Measurements from ENCODE around the gene SNX11. TPM values are rescaled to one million over a fixed set of nuclear protein-coding genes. Genes with fewer than 3 reads are reported as not detected.

SNX11 gene
- total and polyA plus RNA-seq, 5 donors from 2014 or later, result 15.1 to 22.8 (median 20.8) TPM

- Mint-ChIP-seq H3K27ac (peak overlapping the region in 1 of 3 donors; percentile 23), H3K9me3 (peaks cover 0 to 1% (median 0%) of the 10 kb centered on the region in 7 donors), H3K4me1 (peaks cover 3 to 10% (median 5%) of the 10 kb centered on the region in 4 donors), H3K36me3 (peaks cover 11% of the 10 kb centered on the region), H3K4me3 (no peak overlapping the region), H3K27me3 (no peaks in the 10 kb centered on the region)
- H3K9me3 ChIP-seq (ENCODE audit: control insufficient read depth in 2 of 2, low read length in 2 of 2), result no peaks in the 10 kb centered on the region
- no peaks in the 10 kb centered on the region for H3K4me1 ChIP-seq (ENCODE audit: control insufficient read depth, insufficient read depth, low read length, poor library complexity, severe bottlenecking)
- ATAC-seq (ENCODE audit: low read depth in 2 of 2), result no peak
- H3K27ac ChIP-seq (ENCODE audit: insufficient read depth, low read length, poor library complexity, severe bottlenecking), result no peak overlapping the region
- H3K36me3 ChIP-seq (ENCODE audit: control insufficient read depth, insufficient read depth, low read length), result peaks cover 8% of the 10 kb centered on the region
- H3K27me3 ChIP-seq (ENCODE audit: control insufficient read depth, insufficient read depth, low read length), result no peaks in the 10 kb centered on the region
- H3K4me3 ChIP-seq (ENCODE audit: low read depth, low read length), result no peak overlapping the region
- no peak for DNase-seq
Observed at GRCh38 chr17:48126532-48126850, 18.9 kb downstream of the SNX11 start.

GRCh38 chr17:48127371-48128051 is 19.9 kb downstream of the SNX11 start:
- Histone ChIP-seq H3K27ac (ENCODE audit: insufficient read depth, low read length, poor library complexity, severe bottlenecking) (no peak overlapping the region), H3K36me3 (ENCODE audit: control insufficient read depth, insufficient read depth, low read length) (peaks cover 7% of the 10 kb centered on the region), H3K27me3 (ENCODE audit: control insufficient read depth, insufficient read depth, low read length) (no peaks in the 10 kb centered on the region), H3K4me1 (ENCODE audit: control insufficient read depth, insufficient read depth, low read length, poor library complexity, severe bottlenecking) (no peaks in the 10 kb centered on the region), H3K9me3 (ENCODE audit: control insufficient read depth in 2 of 2, low read length in 2 of 2) (no peaks in the 10 kb centered on the region), H3K4me3 (ENCODE audit: low read depth, low read length) (no peak overlapping the region)
- ATAC-seq (ENCODE audit: low read depth in 2 of 2) (no peak), DNase-seq (no peak)
- H3K9me3 Mint-ChIP-seq, result peaks cover 0 to 1% (median 0%) of the 10 kb centered on the region in 7 donors
- H3K4me1 Mint-ChIP-seq, result peaks cover 3 to 11% (median 5%) of the 10 kb centered on the region in 4 donors
- no peak overlapping the region for H3K27ac Mint-ChIP-seq
- peaks cover 12% of the 10 kb centered on the region for H3K36me3 Mint-ChIP-seq
- no peak overlapping the region for H3K4me3 Mint-ChIP-seq
- no peaks in the 10 kb centered on the region for H3K27me3 Mint-ChIP-seq

GRCh38 chr17:48128400-48128799 is 20.8 kb downstream of the SNX11 start:
- no peaks in the 10 kb centered on the region for H3K27me3 Mint-ChIP-seq
- Histone ChIP-seq H3K4me3 (ENCODE audit: low read depth, low read length) (no peak overlapping the region), H3K36me3 (ENCODE audit: control insufficient read depth, insufficient read depth, low read length) (peaks cover 9% of the 10 kb centered on the region), H3K4me1 (ENCODE audit: control insufficient read depth, insufficient read depth, low read length, poor library complexity, severe bottlenecking) (no peaks in the 10 kb centered on the region), H3K9me3 (ENCODE audit: control insufficient read depth in 2 of 2, low read length in 2 of 2) (no peaks in the 10 kb centered on the region), H3K27ac (ENCODE audit: insufficient read depth, low read length, poor library complexity, severe bottlenecking) (no peak overlapping the region), H3K27me3 (ENCODE audit: control insufficient read depth, insufficient read depth, low read length) (no peaks in the 10 kb centered on the region)
- peaks cover 3 to 11% (median 5%) of the 10 kb centered on the region in 4 donors for H3K4me1 Mint-ChIP-seq
- no peak for ATAC-seq (ENCODE audit: low read depth in 2 of 2)
- DNase-seq, result no peak
- H3K27ac Mint-ChIP-seq, result no peak overlapping the region
- no peak overlapping the region for H3K4me3 Mint-ChIP-seq
- H3K9me3 Mint-ChIP-seq, result peaks cover 0 to 1% (median 0%) of the 10 kb centered on the region in 7 donors
- peaks cover 13% of the 10 kb centered on the region for H3K36me3 Mint-ChIP-seq

GRCh38 chr17:48129981-48130380 is 22.4 kb downstream of the SNX11 start:
- peak overlapping the region in 1 of 4 donors; percentile 38 for H3K4me3 Mint-ChIP-seq
- no peak for ATAC-seq (ENCODE audit: low read depth in 2 of 2)

GRCh38 chr17:48131216-48131824 is 23.8 kb downstream of the SNX11 start:
- Mint-ChIP-seq H3K4me3 (peak overlapping the region in 2 of 4 donors; percentile 3 to 5), H3K27ac (peak overlapping the region in 1 of 3 donors; percentile 31), H3K27me3 (no peaks in the 10 kb centered on the region), H3K4me1 (peaks cover 3 to 6% (median 5%) of the 10 kb centered on the region in 4 donors), H3K36me3 (peaks cover 18% of the 10 kb centered on the region), H3K9me3 (peaks cover 0 to 1% (median 0%) of the 10 kb centered on the region in 7 donors)
- no peak overlapping the region for H3K27ac ChIP-seq (ENCODE audit: insufficient read depth, low read length, poor library complexity, severe bottlenecking)
- ATAC-seq (ENCODE audit: low read depth in 2 of 2), result peak in 1 of 2 donors; percentile 75
- H3K4me3 ChIP-seq (ENCODE audit: low read depth, low read length), result no peak overlapping the region
- no peaks in the 10 kb centered on the region for H3K27me3 ChIP-seq (ENCODE audit: control insufficient read depth, insufficient read depth, low read length)
- peaks cover 27% of the 10 kb centered on the region for H3K36me3 ChIP-seq (ENCODE audit: control insufficient read depth, insufficient read depth, low read length)
- H3K4me1 ChIP-seq (ENCODE audit: control insufficient read depth, insufficient read depth, low read length, poor library complexity, severe bottlenecking), result no peaks in the 10 kb centered on the region
- H3K9me3 ChIP-seq (ENCODE audit: control insufficient read depth in 2 of 2, low read length in 2 of 2), result no peaks in the 10 kb centered on the region
- peak; percentile 31 to 64 (median 57) for DNase-seq

More at GRCh38 chr17:48129981-48130380, 22.4 kb downstream of the SNX11 start:
- Mint-ChIP-seq H3K27me3 (no peaks in the 10 kb centered on the region), H3K27ac (no peak overlapping the region), H3K4me1 (peaks cover 3 to 11% (median 5%) of the 10 kb centered on the region in 4 donors), H3K36me3 (peaks cover 14% of the 10 kb centered on the region), H3K9me3 (peaks cover 0 to 1% (median 0%) of the 10 kb centered on the region in 7 donors)
- H3K4me1 ChIP-seq (ENCODE audit: control insufficient read depth, insufficient read depth, low read length, poor library complexity, severe bottlenecking), result no peaks in the 10 kb centered on the region
- no peaks in the 10 kb centered on the region for H3K27me3 ChIP-seq (ENCODE audit: control insufficient read depth, insufficient read depth, low read length)
- H3K4me3 ChIP-seq (ENCODE audit: low read depth, low read length), result no peak overlapping the region
- no peaks in the 10 kb centered on the region for H3K9me3 ChIP-seq (ENCODE audit: control insufficient read depth in 2 of 2, low read length in 2 of 2)
- H3K27ac ChIP-seq (ENCODE audit: insufficient read depth, low read length, poor library complexity, severe bottlenecking), result no peak overlapping the region
- H3K36me3 ChIP-seq (ENCODE audit: control insufficient read depth, insufficient read depth, low read length), result peaks cover 16% of the 10 kb centered on the region
- no peak for DNase-seq

GRCh38 chr17:48132385-48132784 is 24.8 kb downstream of the SNX11 start:
- H3K4me3 Mint-ChIP-seq, result no peak overlapping the region
- H3K27me3 ChIP-seq (ENCODE audit: control insufficient read depth, insufficient read depth, low read length), result no peaks in the 10 kb centered on the region
- peaks cover 35% of the 10 kb centered on the region for H3K36me3 ChIP-seq (ENCODE audit: control insufficient read depth, insufficient read depth, low read length)
- H3K4me1 ChIP-seq (ENCODE audit: control insufficient read depth, insufficient read depth, low read length, poor library complexity, severe bottlenecking), result no peaks in the 10 kb centered on the region
- no peak for DNase-seq
- no peak overlapping the region for H3K4me3 ChIP-seq (ENCODE audit: low read depth, low read length)
- H3K27ac Mint-ChIP-seq, result peak overlapping the region in 2 of 3 donors; percentile 15 to 83
- no peak overlapping the region for H3K27ac ChIP-seq (ENCODE audit: insufficient read depth, low read length, poor library complexity, severe bottlenecking)
- H3K36me3 Mint-ChIP-seq, result peaks cover 23% of the 10 kb centered on the region
- H3K9me3 ChIP-seq (ENCODE audit: control insufficient read depth in 2 of 2, low read length in 2 of 2), result no peaks in the 10 kb centered on the region
- H3K4me1 Mint-ChIP-seq, result peaks cover 3 to 10% (median 5%) of the 10 kb centered on the region in 4 donors
- ATAC-seq (ENCODE audit: low read depth in 2 of 2), result no peak
- H3K27me3 Mint-ChIP-seq, result no peaks in the 10 kb centered on the region
- peaks cover 0 to 1% (median 0%) of the 10 kb centered on the region in 7 donors for H3K9me3 Mint-ChIP-seq

- Histone ChIP-seq H3K4me3 (ENCODE audit: low read depth, low read length) (no peak overlapping the region), H3K27me3 (ENCODE audit: control insufficient read depth, insufficient read depth, low read length) (no peaks in the 10 kb centered on the region), H3K9me3 (ENCODE audit: control insufficient read depth in 2 of 2, low read length in 2 of 2) (no peaks in the 10 kb centered on the region), H3K36me3 (ENCODE audit: control insufficient read depth, insufficient read depth, low read length) (peaks cover 41% of the 10 kb centered on the region), H3K4me1 (ENCODE audit: control insufficient read depth, insufficient read depth, low read length, poor library complexity, severe bottlenecking) (no peaks in the 10 kb centered on the region), H3K27ac (ENCODE audit: insufficient read depth, low read length, poor library complexity, severe bottlenecking) (no peak overlapping the region)
- Mint-ChIP-seq H3K27me3 (no peaks in the 10 kb centered on the region), H3K9me3 (no peaks in the 10 kb centered on the region), H3K36me3 (peaks cover 35% of the 10 kb centered on the region), H3K4me1 (peaks cover 4 to 23% (median 6%) of the 10 kb centered on the region in 4 donors), H3K4me3 (no peak overlapping the region), H3K27ac (no peak overlapping the region)
- no peak for ATAC-seq (ENCODE audit: low read depth in 2 of 2)
- no peak for DNase-seq
Observed at GRCh38 chr17:48134912-48135480, 27.4 kb downstream of the SNX11 start.
